Femur (tissue), 1 donor: ENCODE data around the gene GPR179.
A peak's percentile ranks its signal among the peaks of the same experiment; 100 is the strongest.

Source experiments
- DNase-seq: peaks from one replicate; pipeline ENCODE4 v3.0.0-alpha.2; 2017

GPR179 gene

DNA sequence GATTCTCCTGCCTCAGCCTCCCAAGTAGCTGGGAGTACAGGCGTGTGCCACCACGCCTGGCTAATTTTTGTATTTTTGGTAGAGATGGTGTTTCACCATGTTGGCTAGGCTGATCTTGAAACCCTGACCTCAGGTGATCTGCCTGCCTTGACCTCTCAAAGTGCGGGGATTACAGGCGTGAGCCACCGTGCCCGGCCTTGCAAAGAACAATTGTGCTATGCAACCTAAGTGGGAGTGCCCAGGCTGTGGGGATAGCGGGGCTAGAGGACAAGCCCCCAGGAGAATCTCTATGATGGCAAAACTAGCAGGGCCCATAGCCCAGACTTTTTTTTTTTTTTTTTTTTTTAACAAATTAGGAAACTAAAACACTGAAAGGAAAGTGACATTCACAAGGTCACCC is 2.0 kb upstream of the GPR179 start:
- no peak for DNase-seq

DNA sequence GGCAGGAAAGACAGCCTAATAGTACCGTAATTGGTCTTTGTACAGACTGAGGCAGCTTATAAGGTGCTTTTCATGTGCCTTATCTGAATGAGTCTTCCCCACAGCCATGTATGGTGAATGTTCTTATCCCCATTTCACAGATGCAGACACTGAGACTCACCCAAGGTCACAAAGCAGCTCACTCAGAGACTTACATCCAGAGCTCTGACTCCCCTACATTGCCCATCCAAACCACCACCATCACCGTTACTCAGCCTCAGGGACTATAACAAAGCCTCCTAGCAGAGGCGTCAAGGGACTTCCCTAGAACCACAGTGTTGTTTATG is 627 bp upstream of the GPR179 start:
- DNase-seq: no peak

DNA sequence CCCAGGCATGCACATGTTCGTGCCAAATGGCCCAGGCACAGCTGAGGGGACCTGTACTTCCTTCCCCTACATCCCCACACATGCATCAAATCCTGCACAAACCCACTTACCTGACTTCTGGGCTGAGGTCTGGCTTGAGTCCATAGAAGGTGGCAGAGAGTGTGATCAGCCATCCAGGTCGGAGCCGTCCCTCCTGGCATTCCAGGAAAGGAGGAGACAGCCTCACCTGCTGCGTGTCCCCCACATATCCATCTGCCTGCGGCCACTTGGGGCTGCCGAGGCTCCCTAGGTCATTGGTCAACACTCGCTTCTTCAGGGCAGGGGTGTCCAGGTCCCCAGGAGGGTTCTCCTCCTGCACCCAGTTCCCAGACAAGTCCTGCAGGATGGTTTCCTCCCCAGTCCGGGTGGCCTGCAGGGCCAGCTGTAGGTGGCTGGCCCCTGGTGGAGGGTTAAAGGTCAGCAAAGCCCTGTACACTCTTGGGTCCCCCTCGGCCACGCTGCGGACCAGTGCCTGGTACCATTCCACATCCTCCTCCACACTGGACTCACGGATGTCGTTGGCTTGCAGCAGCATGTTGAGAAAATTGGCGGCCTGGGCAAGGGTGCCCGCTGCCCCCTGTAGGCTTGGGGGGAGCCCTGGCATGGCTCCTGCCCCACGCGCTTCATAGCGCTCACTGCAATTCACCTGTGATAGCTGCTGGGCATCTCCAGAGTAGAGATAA is 709 bp downstream of the GPR179 start:
- DNase-seq: no peak

DNA sequence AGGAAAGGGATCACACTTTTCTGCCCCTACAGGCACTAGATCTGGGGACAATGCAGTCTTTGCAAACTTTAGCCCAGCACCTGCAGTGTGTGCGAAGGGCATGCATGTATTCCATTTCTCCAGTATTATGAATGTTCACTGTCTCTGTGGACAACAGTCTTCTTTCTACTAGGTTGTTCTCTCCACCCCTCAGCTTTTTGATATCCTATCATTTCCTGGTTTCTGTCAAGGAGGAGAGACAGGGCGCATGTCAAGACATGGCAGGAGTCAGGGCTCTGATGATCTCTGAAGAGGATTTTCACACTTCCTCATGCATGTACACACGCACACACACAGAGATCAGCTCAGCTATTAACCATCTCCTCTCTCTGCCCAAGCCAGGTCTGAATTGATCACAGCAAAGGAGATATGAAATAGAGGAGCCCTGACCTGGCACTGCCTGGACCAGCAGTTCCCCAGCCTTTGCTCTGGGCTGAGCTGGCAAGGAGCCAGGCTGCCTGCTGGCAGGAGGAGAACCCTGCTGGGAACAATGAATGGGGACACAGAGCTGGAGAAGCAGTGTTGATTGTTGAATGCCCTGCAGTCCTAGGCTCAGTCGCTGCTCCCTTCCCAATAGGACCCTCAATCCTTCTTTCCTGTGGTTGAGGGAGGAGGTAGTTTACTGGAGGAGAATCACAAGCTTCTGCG is 2.6 kb downstream of the GPR179 start:
- DNase-seq: peak; percentile 49

DNA sequence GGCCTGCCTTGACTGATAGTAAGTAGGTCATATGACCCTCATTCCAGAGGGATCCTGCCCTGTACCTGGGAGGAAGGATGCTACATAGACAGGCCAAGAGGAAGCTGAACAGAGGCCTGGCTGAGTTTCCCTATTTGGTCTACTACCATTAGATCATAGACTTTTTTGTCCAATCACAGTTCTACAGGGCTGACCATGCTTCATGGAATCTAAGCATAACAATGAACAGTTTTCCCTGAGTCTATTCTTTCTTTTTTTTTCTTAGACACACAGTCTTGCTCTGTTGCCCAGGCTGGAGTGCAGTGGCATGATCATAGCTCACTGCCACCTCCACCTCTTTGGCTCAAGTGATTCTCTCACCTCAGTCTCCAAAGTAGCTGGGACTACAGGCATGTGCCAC is 3.9 kb downstream of the GPR179 start:
- no peak for DNase-seq

DNA sequence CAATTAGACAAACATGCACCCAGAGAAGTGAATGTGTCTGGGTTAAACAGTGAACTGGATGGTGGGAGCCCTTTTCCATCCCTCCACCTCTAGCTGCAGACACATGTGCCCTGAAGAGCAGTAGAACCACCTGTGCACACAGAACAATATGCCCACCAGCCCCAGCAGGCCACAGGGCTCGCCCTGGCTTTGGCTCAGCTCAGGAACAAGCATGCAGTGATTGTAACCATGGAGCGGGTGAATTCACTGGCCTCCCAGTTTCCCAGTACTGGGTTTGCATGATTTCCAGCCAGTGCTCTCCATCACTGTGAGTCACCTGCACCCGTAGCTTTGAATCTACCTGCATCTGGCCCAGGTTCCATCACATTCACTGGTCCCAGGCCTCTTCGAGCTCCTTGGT is 5.2 kb downstream of the GPR179 start:
- DNase-seq: no peak

DNA sequence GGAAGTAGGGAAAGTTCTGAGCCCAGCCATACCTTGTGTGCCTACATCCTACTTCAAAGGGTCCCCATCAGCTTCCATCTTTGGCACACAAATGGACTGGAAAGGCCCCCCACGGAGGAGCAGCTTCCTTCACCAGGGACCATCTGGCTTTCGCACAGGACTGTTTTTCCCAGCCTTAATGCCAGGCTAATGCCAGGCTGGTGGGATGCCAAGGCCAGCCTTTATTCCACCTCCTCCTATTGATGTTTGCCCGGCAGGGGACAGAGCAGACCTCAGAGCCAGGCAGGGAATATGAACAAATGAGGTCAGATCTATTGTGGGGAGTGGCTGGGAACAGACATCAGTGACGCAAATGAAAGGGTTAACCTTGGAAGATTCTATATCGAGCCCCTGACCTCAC is 5.7 kb downstream of the GPR179 start:
- no peak for DNase-seq

DNA sequence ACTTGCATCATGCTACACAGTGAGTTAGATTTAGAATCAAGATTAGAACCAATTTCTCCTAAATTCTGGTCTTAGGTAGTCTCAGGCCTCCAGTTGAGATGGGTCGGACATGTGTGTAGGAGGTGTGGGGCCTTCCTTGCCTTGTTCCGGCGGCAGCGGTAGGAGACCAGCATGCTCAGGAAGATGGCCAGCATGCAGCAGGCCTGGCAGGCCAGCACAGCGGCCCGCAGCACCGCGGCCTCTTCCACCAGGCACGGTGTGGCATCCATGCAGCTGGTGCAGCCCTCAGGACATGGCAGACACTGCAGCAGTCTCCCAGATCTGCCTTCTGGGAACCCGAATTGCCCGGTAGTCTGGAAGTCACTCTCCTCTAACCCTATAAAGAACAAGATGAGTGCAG is 6.9 kb downstream of the GPR179 start:
- no peak for DNase-seq

DNA sequence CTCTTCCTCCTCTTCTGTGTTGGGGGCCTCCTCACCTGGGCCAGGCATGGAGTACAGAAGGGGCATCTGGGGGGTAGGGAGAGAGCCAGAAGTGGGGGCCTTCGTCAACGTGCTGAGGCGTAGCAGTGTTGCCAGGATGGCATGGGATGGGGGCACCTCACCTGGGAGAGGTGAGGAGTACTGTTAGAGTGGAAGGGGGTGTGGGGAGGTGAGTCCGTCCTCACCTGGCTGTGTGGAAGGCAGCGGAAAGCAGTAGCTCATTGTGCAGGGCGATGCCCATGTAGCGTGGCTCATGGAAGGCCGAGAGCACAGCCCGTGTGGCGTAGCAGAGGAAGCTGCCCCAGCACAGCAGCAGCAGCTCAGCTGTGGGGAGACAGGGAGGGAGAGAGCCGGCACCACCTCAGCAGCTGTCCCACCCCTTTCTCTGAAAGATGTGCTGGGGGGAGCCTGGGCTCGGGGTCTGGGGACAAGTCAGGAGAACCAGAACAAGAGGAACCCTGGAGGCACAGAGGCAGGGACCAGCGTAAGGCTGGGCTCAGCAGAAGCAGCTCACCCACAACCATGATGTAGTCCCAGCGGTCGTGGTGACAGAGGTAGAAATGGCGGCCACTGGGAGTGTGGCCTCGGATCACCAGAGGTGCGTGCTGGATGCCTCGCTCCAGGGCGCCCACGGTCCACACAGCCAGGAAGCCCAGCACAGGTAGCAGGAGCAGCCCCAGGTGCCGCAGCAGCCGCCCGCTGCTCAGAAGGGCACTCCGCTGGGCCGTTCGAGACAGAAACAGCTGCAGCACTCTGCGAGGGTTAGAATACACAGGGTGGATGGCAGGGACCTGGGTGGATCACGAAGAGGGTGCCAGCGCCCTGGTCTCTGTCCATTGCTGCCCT is 9.0 kb downstream of the GPR179 start:
- DNase-seq: no peak

DNA sequence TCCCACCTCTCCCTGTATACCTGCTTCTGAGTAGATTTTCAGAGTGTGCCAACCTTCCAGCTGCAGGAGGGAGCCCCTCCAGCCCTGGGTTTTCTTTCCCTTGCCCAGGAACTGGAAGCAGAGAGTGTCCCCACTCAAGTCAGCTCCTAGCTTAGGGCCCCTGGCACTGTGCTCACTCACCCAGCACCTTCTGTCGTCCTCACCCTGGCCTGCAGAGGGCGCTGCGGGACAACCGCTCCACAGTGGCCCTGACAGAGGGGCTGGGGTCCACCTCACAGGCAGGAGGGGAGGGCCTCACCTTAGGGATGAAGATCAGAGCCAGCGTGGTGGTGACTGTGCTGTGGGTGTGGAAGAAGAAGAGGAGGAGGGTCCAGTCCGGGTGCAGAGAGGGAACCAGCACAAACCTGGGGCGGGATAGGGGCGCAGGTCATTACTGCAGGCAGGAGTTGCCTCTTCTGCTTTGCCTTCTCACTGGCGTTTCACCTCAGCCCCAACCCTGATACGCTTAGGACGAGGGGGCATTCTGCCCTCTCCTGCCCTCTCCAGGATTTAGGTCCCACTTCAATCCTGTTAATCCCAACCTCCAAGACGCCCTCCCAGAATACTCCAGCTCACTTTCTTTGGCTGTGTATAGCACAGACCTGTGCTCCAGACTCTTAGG is 10.0 kb downstream of the GPR179 start:
- no peak for DNase-seq

DNA sequence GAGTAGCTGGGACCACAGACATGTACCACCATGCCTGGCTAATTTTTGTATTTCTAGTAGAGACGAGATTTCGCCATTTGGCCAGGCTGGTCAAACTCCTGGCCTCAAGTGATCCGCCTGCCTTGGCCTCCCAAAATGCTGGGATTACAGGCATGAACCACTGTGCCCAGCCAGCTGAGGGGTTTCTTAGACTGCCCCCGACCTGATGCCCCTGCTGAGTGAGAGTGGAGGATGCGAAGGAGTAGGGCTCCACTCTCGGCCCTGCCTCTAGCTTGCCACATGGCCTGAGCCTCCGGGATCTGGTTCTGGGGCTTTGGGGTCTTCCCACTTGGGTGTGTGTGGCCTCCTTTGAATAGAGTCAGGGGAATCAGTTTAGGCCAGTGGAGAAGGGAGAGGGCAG is 11.0 kb downstream of the GPR179 start:
- DNase-seq: no peak

DNA sequence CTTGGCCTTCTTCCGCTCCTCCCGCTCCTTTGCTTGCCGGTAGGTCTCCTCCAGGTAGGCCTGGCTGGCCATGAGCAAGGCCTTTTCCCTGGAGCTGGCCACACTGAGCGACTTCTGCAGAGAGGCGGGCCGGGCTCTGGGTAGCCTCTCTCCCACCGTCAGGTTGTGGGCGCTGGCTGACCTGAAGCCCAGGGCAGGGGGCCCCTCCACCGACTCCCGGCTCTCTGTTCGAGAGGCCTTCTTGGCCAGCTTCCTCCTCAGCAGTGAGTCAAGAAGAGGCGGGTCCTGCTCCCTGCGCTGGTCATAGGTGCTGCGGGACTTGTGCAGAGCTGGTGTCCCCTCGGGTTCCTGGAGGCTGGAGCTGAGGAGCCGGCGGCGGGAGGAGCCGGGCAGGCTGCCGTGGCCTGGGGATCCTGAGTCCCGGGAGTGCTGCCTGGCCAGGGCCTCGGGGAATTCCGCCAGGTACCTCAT is 12.8 kb downstream of the GPR179 start:
- DNase-seq: no peak

DNA sequence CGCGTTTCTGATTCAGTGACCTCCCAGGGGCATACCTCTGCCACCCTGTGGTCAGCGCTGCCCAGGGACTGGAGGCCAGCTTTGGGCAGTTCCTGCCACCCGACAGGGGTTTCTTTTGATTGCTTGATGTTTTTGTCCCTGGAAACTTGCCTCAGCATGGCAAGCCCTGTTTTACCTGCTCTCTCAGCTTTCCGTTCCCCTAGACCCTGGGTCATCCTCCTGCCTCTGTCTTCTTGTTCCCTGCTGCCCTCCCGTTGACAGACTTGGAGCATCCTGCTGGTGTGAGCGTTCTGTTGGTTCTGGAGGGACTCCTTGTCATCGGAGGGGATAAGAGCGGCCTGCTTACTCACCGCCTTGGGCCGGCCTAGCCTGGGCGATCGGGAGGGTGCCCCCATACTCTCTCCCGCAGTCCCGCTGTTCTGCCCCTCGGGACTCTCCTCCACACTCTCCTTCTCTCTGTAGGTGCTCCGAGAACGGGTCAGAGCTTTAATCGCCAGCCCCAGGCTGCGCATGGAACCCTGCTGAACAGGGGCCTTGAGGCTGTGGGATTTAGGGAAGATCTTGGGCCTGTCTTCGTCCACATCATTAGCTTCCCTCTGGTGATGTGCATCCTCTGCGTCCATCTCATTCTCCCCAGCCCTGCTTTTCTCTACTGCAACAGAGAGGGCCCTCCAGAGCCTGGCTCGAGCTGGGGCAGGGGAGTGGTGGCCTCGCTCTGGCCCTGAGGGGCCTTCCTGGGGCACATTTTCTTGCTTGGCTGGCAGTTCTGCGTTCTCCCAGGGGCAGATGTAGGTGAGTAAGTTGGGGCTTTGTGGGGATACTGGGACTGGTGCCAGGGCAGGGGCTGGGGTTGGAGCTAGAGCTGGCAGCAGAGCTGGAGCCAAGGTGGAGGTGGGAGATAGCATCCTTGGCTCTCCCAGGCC is 13.7 kb downstream of the GPR179 start:
- DNase-seq: no peak

DNA sequence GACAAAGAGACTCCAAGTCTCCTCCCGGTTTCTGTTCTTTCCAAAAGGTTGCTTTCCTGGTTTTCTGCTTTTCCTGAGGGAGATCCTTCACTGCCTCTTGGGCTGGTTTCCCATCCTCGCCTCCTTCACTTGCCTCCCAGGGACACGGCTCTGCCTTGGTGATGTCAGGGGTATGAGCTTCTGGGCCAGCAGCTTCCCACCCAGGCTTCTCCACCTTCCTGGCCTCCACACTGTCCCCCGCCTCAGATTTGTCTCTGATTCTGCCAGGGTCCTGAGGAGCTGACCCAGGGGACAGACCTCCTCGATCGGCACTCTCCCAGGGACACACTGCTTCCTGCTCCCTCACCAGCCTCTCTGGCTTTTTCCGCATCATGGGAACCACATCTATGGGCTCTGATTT is 14.5 kb downstream of the GPR179 start:
- DNase-seq: no peak

DNA sequence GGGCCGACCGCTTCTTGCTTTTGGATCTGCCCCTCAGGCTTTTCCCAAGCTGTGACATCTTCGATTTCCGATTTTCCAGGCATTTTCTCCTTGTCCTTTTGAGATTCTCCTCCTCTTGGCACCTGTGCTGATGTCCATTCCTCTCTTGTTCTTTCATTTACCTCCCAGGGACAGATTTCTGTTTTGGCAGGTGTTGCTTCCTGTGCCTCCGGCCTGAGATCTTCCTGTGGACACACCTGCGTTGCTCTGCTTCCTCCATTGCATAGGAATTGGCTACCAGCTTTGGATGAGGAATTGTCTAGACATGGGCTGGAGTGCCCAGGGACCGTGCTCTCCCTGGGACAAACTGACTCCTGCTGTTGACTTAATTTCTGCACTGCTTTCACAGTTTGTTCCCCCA is 15.1 kb downstream of the GPR179 start:
- DNase-seq: no peak

DNA sequence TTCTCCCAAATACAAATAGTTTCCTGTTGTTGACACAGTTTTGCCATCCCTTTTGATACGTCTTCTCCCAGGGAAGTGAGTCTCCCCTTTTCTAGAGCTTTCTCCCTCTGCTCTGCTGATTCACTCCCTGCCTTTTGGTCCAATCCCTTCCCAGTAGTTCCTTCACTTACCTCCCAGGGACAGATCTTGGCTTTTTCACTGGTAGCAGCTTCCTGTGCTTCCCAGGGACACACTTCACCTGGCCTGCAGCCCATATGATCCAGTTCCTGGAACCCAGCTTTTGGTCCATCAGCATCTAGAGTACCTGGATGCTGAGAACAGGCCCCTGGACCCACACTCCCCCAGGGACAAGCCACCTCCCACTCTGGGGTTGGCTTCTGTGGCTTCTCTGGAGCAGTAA is 15.8 kb downstream of the GPR179 start:
- DNase-seq: no peak

DNA sequence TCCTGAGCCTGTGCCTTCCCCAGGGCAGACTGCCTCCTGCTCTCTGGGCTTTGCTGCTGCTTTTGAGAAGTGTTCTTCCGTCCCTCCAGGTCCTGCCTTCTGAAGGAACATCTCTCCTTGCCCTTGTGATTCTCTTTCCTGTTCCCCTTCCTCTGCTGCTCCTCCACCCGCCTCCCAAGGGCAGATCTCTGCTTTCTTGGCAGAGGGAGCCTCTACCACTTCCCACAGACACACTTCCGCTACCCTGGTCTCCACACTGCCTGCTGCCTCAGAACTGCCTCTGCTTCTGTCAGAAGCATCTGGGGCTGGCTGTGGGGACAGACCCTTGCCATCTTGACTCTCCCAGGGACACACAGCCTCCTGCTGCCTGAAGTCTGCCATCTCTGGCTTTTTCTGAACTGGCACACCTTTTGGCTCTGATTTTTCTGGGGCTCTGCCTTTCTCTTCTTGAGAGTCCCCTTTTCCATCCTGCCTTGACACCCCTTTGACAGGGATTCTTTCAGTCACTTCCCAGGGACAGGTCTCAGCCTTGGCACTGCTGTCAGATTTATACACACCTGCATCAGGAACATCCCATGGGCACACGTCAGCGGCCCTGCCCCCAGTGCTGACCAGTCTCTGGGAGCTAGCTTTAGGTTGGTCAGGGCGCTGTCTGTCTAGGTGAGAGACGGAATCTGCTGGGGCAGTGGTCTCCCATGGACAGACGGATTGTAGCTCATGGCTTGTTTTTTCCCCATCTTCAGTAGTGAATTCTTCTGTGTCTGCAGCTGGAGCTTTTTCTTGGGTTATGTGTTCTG is 16.6 kb downstream of the GPR179 start:
- peak; percentile 49 for DNase-seq

DNA sequence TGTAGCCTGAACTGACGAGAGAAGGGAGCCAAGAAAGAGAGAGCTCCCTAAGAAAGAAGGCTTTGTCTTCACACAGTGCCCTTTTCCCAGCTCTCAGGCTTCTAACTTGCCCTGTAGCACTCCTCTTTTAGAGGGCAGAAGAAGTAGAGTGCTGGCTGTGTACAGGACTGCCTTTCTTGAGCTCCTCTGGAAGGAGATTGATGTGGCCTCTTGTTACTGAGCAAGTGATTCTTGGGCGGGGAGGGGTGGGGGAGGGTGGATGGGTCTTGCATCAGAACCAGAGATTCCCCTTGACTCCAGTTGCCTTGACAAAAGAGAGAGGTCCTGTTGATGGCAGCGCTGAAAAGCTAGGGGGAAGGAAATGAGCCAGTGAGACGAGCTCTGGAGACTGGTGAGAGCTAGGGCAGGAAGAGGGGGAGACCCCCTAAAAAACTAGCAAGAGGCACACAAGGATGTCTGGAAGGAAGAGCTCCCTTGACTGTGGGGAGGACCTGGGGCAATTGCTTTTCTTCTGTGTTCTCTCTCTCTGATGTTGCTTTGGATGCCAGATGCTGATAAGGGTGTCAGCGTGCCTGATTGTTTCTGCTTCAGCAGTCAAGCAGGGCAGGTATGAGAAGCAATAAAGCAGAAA is 18.4 kb downstream of the GPR179 start:
- no peak for DNase-seq

DNA sequence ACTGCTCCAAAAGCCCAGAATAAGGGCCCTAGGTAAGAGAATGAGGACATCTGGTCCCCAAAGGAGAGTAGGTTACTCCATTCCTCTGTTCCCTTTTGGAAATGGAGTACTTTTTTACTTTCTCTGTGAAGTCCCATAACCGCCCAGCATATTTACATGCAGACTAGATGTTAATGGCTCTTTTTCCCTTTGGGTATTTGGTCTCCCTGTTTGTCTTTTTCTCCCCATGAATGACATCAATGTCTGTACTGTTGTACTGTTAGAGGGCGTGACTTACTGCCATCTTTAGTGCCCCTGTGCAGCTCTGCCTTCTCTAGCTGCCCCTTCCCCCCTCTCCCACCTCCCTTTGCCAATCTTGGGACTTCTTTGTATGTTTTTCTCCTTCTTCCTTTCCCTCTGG is 19.0 kb downstream of the GPR179 start:
- no peak for DNase-seq

DNA sequence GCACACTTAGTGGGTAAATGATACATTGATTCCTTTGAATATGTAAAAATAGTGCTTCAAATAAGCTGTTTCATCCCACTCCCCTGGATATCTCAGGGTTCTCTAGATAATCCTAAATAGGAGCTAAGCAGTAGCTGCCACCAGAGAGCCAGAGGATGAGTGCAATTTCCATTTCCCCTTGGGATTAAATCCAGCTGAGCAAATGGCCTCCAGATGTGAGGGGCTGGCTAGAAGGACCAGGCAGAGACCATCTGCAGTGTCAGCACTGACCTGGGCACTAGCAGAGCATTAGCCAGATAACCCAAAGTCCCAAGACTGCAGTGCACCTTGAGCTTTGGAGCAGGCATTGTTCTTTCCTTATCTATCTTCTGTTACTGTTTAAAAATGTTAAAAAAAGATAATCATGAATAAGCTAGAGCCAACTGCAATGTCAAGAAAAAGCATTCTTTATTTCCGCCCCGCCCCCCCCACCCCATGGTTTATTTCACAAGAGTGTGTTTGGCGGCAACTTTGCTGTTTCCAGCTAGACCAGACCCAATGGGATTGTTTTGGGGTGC is 19.5 kb downstream of the GPR179 start:
- no peak for DNase-seq
